GM12865 (cell line): ENCODE measurements around the gene COL27A1.

Experiments
- DNase-seq: peaks from one replicate; pipeline ENCODE4 v3.0.0; 2010; ENCODE audit warnings: low read depth
- H3K4me3 ChIP-seq: 2 replicates; pipeline ENCODE4 v1.5.1; 2011; ENCODE audit warnings: mild to moderate bottlenecking, low read depth, low read length, control low read depth
- TF ChIP-seq, protein P1 (sequence below): IDR thresholded peaks from 2 replicates; pipeline ENCODE4 v1.5.1; 2011; ENCODE audit warnings: low read length, control low read depth, low read depth, inconsistent platforms; ENCODE audit not compliant: insufficient read depth; ENCODE audit errors: missing control alignments

COL27A1 gene

DNA sequence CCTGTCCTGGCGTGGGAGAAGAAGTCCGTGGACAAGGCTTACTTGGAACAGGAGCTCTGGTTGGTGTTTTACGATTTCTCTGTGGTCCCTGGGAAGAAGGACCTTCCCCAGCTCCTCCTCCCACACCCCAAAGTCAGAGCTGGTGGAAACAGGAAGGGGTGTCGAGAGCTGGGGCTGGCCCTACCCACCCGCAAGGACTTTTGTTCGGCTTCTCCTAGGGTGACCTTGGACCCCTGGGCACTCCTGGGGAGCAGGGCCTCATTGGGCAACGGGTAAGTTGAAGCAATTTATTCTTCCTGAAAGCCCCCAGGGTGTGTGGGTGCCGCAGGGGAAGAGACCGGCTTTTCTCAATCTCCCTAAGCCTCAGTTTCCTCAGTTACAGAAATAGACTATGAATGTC is 113.7 kb downstream of the COL27A1 start:
- DNase-seq: no peak
- H3K4me3 ChIP-seq: no peak overlapping the region
- TF ChIP-seq, protein P1, sequence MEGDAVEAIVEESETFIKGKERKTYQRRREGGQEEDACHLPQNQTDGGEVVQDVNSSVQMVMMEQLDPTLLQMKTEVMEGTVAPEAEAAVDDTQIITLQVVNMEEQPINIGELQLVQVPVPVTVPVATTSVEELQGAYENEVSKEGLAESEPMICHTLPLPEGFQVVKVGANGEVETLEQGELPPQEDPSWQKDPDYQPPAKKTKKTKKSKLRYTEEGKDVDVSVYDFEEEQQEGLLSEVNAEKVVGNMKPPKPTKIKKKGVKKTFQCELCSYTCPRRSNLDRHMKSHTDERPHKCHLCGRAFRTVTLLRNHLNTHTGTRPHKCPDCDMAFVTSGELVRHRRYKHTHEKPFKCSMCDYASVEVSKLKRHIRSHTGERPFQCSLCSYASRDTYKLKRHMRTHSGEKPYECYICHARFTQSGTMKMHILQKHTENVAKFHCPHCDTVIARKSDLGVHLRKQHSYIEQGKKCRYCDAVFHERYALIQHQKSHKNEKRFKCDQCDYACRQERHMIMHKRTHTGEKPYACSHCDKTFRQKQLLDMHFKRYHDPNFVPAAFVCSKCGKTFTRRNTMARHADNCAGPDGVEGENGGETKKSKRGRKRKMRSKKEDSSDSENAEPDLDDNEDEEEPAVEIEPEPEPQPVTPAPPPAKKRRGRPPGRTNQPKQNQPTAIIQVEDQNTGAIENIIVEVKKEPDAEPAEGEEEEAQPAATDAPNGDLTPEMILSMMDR: no peak

DNA sequence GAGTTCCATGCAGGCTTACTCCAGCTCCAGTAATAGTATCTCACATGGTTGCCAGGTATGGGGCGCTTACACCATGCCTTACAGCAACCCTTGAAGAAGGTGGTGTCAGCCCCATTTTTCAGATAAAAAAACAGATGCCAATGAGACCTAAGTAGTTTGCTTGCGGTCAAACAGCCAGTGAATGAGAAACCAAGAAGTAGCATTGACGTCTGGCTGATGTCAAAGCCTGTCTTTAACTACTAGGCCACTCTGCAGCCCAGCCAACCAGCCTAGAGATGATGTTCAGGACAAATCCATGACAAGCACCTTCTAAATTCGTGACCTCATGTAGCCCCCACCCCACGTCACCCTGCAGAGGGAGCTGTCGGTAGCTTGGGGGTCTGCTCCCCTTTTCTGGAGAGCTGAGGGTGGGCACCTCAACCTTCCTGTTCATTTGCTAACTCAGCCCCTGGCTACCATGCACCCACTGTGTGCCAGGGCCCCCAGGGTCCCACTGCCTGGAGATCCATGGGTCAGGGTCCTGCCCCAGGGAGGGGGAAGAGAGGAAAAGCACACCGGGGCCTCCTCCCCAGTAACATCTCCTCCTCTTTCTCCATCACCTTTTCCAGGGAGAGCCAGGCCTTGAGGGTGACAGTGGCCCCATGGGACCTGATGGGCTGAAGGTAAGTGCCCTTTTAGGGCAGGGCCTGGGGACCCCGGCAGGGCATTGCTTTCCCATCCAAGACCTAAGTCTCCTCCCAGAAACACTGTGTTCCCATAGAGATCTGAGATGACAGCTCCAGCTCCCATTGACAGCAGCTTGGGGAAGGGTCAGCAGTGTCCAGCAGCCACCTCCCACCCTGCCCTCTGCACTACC is 115.0 kb downstream of the COL27A1 start:
- no peak for DNase-seq
- TF ChIP-seq, protein P1: no peak
- no peak overlapping the region for H3K4me3 ChIP-seq

DNA sequence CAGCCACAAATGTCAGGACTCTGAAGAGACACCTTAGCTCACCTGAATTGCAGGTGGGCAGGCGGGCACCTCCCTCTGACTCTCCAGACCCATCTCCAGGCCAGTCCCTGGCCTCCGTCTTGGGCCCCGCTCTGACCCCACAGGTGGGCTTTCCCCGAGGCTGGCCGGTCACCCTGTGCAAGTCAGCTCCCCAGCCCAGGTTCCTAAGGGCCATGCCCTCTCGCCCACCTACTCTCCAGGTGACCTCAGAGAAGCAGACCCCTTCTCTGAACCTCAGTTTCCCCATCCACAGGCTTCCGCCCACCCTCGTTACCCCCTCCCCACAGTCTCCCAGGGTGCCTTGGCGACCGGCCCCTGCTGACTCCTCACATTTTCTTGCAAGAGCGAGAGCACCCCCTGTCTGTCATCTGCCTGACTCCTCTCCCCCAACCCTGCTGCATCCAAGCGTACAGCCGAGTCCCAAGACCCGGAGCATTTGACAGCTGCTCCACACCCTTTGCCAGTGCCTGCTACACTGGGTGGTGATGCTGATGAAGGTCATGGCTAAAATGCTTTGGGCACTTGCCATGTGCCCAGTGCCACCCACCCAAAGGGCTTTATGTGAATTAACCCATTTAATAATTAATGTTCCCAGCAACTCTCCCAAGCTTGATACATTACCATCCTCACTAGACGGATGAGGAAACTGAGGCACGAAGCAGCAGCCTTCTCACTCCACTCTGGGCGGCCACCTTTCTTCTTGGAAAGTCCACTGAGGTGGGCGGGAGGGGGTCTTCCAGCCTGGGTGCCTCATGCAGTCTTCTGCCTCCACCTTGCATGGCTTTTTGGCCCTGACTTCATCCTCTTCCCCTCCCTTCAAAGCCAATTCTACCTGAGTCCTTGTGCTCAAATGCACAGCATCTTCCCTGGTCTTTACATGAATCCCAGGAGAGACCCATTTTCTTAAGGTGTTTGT is 116.5 kb downstream of the COL27A1 start:
- TF ChIP-seq, protein P1: no peak
- DNase-seq: no peak
- no peak overlapping the region for H3K4me3 ChIP-seq

DNA sequence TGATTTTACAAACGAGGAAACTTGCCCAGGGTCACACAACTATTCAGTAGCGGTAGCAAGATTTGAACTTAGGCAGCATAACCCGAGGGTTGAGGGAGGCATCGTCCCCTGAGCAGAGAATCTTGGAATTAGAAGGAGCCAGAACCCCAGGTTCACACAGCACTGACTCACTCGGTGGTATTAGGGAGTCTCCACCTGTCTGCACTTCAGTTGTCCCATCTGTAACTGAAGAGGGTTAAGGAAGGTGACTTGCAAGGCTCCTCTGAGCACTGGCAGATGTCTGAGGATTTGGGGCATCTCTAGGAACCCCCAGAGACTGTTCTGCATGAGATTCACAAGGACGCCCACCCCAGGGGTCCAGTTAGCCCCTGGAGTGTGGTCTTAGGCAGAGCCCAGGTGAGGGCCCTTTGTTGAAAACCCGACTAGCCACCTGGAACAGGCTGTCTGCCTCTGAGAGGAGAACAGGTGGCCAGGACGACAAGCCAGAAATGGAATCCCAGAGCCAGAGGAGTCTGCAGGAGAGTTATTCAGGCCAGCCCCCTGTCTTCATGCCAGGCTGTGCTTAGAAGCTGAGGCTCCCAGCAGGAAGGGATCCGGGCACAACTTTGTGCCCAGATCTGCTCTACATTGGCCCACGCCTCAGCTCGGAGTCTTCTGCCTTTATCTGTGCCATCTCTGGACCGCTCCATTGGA is 117.5 kb downstream of the COL27A1 start:
- no peak overlapping the region for H3K4me3 ChIP-seq
- TF ChIP-seq, protein P1: no peak
- no peak for DNase-seq

DNA sequence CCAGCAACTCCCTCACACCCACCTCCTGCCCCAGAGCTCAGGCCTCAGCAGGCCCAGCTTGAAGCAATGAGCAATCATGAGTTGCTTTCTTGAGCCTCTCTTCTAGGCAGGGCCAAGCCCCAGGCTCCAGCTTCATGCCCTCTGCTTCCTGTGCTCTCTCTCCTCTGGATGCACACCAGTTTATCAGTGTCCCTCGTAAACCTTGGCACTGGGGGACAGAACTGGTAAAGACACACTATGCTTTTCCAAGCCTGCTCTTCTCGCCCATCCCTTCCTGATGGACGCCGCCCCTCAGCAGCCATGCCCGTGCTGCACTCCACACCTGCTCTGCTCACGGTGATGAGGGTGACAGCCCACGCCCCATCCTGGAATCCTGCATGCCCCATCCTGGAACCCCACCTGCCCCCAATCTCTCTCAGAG is 118.1 kb downstream of the COL27A1 start:
- no peak for DNase-seq
- TF ChIP-seq, protein P1: no peak
- H3K4me3 ChIP-seq: no peak overlapping the region

DNA sequence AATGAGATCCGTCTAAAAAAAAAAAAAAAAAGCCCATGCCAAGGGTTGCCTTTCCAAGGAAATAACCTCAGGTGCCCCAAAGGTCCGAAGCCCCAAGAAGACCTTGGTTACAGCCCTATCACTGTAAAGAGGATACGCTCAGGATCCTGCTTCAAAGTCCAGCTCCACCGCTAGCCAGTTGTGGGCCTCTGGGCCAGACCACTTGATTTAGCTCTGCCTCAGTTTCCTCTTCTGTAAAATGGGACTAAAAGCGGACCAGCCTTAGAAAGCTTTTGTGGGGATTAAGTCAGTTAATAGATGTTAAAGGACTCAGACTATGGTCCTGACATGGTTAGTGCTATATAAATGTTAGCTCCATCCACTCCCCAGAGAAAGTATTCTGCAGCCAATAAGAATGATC is 118.9 kb downstream of the COL27A1 start:
- H3K4me3 ChIP-seq: no peak overlapping the region
- TF ChIP-seq, protein P1: no peak
- no peak for DNase-seq
